Measurements from ENCODE around the gene ATXN1.

ATXN1 gene

DNA sequence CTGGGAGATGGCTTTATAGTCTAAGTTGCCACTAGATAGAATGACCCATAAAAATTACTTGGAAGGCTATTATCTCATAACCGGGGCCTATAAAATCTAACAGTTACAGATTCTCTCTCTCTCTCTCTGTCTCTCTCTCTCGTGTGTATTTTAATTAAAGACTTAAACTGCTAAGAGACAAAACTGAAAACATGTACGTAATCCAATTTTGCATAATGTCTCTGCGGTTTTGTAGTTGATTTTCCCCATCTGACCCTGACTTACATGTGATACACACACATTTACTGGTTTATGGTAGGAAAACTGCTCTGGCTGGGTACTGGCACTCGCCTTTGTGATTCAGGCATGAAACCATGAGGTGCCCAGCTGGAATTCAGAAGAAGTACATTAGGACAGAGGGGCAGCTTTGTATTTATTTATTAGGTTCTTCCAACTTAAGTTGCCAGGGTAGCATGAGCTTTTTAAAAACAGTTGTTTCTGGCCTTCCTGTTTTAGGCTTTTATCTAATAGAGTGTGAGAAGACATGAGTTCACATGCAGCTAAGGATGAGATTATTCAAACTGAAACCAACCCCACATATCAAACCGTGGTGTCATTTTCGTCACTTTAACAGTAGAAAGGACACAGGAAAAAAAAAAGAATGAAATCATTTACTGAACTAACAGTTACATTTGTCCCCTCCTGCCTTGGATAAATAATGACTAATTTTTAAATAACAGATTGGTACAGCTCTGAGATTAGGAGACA is 340.4 kb downstream of the ATXN1 start:
- no peaks in the 10 kb centered on the region for H3K36me3 ChIP-seq (ENCODE audit: low read depth)
- H3K4me3 ChIP-seq (ENCODE audit: severe bottlenecking): no peak overlapping the region
- no peaks in the 10 kb centered on the region for H3K4me1 ChIP-seq (ENCODE audit: insufficient read depth, poor library complexity, severe bottlenecking)
- no peak overlapping the region for H3K27ac ChIP-seq (ENCODE audit: poor library complexity, severe bottlenecking)
- H3K27me3 ChIP-seq (ENCODE audit: insufficient read depth, poor library complexity, severe bottlenecking): no peaks in the 10 kb centered on the region
- DNase-seq (ENCODE audit: low spot score) (no peak), ATAC-seq (ENCODE audit: low read depth) (no peak)
- TF ChIP-seq, protein P1, sequence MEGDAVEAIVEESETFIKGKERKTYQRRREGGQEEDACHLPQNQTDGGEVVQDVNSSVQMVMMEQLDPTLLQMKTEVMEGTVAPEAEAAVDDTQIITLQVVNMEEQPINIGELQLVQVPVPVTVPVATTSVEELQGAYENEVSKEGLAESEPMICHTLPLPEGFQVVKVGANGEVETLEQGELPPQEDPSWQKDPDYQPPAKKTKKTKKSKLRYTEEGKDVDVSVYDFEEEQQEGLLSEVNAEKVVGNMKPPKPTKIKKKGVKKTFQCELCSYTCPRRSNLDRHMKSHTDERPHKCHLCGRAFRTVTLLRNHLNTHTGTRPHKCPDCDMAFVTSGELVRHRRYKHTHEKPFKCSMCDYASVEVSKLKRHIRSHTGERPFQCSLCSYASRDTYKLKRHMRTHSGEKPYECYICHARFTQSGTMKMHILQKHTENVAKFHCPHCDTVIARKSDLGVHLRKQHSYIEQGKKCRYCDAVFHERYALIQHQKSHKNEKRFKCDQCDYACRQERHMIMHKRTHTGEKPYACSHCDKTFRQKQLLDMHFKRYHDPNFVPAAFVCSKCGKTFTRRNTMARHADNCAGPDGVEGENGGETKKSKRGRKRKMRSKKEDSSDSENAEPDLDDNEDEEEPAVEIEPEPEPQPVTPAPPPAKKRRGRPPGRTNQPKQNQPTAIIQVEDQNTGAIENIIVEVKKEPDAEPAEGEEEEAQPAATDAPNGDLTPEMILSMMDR (IDR thresholded peaks at IDR 0.05; ENCODE audit: poor library complexity, severe bottlenecking): no peak
- H3K9me3 ChIP-seq (ENCODE audit: severe bottlenecking): no peaks in the 10 kb centered on the region

DNA sequence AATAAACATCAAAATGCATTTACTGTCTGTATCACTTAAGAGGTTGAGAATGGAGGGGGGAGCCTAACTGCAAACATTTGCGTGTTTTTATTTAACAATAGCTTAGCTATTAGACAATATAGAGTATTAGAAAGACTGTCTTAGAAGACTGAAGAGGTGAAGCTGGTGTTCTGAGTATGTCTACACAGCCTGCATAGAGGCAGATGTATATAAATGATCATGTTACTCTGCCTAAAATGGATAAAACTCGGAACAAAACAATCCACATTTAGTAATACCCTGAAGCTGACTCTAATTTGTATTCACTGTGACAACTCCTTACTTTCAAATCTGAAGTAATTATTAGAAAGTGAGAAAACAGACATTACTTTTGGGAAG is 340.9 kb downstream of the ATXN1 start:
- Histone ChIP-seq H3K4me1 (ENCODE audit: insufficient read depth, poor library complexity, severe bottlenecking) (no peaks in the 10 kb centered on the region), H3K27me3 (ENCODE audit: insufficient read depth, poor library complexity, severe bottlenecking) (no peaks in the 10 kb centered on the region), H3K4me3 (ENCODE audit: severe bottlenecking) (no peak overlapping the region), H3K9me3 (ENCODE audit: severe bottlenecking) (no peaks in the 10 kb centered on the region), H3K27ac (ENCODE audit: poor library complexity, severe bottlenecking) (no peak overlapping the region), H3K36me3 (ENCODE audit: low read depth) (no peaks in the 10 kb centered on the region)
- DNase-seq (ENCODE audit: low spot score): no peak
- no peak for ATAC-seq (ENCODE audit: low read depth)
- TF ChIP-seq, protein P1 (IDR thresholded peaks at IDR 0.05; ENCODE audit: poor library complexity, severe bottlenecking): no peak

DNA sequence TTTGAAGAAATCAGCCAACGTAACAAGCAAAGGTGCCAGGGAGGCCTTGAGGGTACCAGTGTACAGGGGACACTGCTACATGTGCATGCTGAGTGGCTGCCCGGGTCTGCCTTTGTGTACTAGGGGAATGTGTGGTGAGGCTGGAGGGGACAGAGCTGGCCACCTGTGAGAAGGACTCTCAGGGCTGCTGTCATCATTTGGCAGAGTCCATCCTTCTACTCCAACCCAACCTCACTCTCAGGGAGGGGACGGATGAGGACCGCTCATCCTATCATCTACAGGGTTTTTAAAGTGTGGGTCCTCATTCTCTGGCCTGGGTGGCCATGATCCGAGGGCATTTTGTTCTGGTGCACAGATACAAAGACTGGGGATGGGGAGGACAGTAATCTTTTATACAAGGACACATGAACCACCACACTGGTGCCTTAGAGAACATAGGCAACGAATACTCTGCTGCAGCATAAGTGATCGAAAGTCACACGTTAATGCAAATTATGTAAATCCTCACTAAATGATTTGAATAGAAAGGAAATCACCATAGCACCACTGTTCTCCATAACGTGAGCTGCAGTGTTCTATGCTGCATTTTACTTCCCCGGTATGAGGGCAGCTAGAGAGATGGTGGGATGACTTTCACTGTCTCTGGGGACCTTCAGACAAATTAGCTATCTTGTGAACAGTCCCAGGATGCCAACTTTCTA is 341.5 kb downstream of the ATXN1 start:
- Histone ChIP-seq H3K27me3 (ENCODE audit: insufficient read depth, poor library complexity, severe bottlenecking) (no peaks in the 10 kb centered on the region), H3K27ac (ENCODE audit: poor library complexity, severe bottlenecking) (no peak overlapping the region), H3K4me1 (ENCODE audit: insufficient read depth, poor library complexity, severe bottlenecking) (no peaks in the 10 kb centered on the region), H3K9me3 (ENCODE audit: severe bottlenecking) (no peaks in the 10 kb centered on the region), H3K4me3 (ENCODE audit: severe bottlenecking) (no peak overlapping the region), H3K36me3 (ENCODE audit: low read depth) (no peaks in the 10 kb centered on the region)
- TF ChIP-seq, protein P1 (IDR thresholded peaks at IDR 0.05; ENCODE audit: poor library complexity, severe bottlenecking): no peak
- DNase-seq (ENCODE audit: low spot score): no peak
- ATAC-seq (ENCODE audit: low read depth): no peak

DNA sequence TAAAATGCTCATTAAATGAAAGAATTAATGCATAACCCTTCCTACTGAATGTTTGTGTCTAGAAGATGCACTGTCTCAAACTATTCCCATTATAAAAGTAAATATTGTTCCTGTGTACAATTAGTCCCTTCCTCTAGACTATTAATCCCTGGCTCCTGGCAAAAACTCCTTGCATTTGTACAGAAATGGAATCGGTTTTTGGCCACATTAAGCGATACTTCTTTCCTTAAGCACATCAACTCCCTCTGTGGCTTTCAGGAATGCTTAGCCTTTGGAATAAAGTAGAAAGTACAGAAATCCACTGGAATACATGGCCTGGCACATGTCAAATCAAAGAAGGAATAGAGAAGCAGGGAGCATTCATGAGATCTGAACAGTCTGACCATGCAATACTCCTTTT is 343.1 kb downstream of the ATXN1 start:
- H3K9me3 ChIP-seq (ENCODE audit: severe bottlenecking): no peaks in the 10 kb centered on the region
- no peak overlapping the region for H3K27ac ChIP-seq (ENCODE audit: poor library complexity, severe bottlenecking)
- H3K36me3 ChIP-seq (ENCODE audit: low read depth): no peaks in the 10 kb centered on the region
- no peak overlapping the region for H3K4me3 ChIP-seq (ENCODE audit: severe bottlenecking)
- DNase-seq (ENCODE audit: low spot score) (no peak), ATAC-seq (ENCODE audit: low read depth) (no peak)
- no peaks in the 10 kb centered on the region for H3K27me3 ChIP-seq (ENCODE audit: insufficient read depth, poor library complexity, severe bottlenecking)
- TF ChIP-seq, protein P1 (IDR thresholded peaks at IDR 0.05; ENCODE audit: poor library complexity, severe bottlenecking): no peak
- no peaks in the 10 kb centered on the region for H3K4me1 ChIP-seq (ENCODE audit: insufficient read depth, poor library complexity, severe bottlenecking)

DNA sequence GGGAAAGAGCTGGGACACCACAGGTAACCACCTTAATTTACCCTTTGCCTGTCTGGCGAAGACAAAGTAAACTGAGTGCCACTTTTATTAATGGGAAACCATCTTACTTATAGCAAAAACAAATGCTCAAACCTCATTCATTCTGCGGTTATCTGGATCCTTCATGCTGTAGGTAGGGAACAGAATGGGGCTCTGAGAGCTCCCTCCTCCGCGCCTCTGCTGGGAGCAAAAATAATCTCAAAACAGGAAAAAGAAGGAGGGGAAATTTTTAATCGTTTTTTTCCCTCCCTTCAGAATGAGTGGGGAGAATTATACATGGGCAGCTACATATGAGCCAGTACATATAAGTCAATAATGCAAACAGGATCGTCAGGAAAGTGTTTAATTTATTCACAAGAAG is 345.6 kb downstream of the ATXN1 start:
- no peak for DNase-seq (ENCODE audit: low spot score)
- Histone ChIP-seq H3K9me3 (ENCODE audit: severe bottlenecking) (no peaks in the 10 kb centered on the region), H3K27ac (ENCODE audit: poor library complexity, severe bottlenecking) (no peak overlapping the region)

More for the DNA sequence above, 345.6 kb downstream of the ATXN1 start:
- Histone ChIP-seq H3K4me3 (ENCODE audit: severe bottlenecking) (no peak overlapping the region), H3K36me3 (ENCODE audit: low read depth) (no peaks in the 10 kb centered on the region), H3K27me3 (ENCODE audit: insufficient read depth, poor library complexity, severe bottlenecking) (no peaks in the 10 kb centered on the region), H3K4me1 (ENCODE audit: insufficient read depth, poor library complexity, severe bottlenecking) (no peaks in the 10 kb centered on the region)
- ATAC-seq (ENCODE audit: low read depth): no peak
- TF ChIP-seq, protein P1 (IDR thresholded peaks at IDR 0.05; ENCODE audit: poor library complexity, severe bottlenecking): no peak

All from RWPE2 (cell line).